Measurements from ENCODE around the gene PTPRK. TPM values are rescaled to one million over a fixed set of nuclear protein-coding genes. Genes with fewer than 3 reads are reported as not detected.

The PTPRK gene
- total and polyA plus RNA-seq, 2 of the 8 experiments (the other 6 are each of a cell fraction or from before 2014, with no cell fraction given), result 11.4 to 47.3 TPM

DNA sequence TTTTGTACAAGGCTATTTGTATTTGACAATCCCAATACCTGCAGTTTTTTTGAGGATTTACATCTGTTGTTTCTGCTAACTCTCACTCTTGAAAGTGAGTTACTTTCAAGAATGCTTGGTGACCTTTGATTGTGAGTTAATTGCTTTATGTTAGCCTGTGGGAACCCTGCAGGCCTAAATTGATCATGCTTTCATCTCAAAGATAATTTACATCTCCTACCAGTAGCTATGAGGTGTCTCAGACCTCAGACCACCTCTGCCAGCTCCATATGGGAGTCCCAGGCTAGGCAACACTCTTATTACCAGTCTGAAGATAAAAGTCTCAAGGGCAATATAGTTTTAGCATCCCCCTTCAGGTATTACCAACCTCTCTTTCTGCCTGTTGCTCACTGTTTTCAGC, 503.1 kb downstream of the PTPRK start:
- no peak overlapping the region for H3K9ac ChIP-seq (replicated peaks in 1 of 4; ENCODE audit: extremely low read depth in 1 of 4, low read depth in 3 of 4, low read length in 3 of 4)
- H4K91ac ChIP-seq (replicated peaks; ENCODE audit: insufficient read length, low read length), result no peak overlapping the region
- CTCF ChIA-PET (ENCODE audit: partially characterized antibody), result interaction anchor here (1.2 kb wide), 1 partner anchor 15 kb away, joined by 4 read pairs; no protein-coding TSS in a partner anchor
- H3K27ac ChIP-seq (ENCODE audit: low read depth, low read length), result no peak overlapping the region
- H3K79me1 ChIP-seq (ENCODE audit: low read depth, low read length), result no peaks in the 10 kb centered on the region
- H3K18ac ChIP-seq (ENCODE audit: extremely low read depth, low read length), result no peak overlapping the region
- H4K5ac ChIP-seq (ENCODE audit: insufficient read length, low read depth, low read length), result no peak overlapping the region
- no peak for FAIRE-seq
- no peaks in the 10 kb centered on the region for H3K36me3 ChIP-seq (ENCODE audit: control insufficient read depth in 2 of 4, insufficient read depth in 4 of 4, low read length in 3 of 4)
- no peak overlapping the region for H3K14ac ChIP-seq (ENCODE audit: insufficient read length)
- no peaks in the 10 kb centered on the region for H4K20me1 ChIP-seq (replicated peaks in 1 of 2; ENCODE audit: control insufficient read depth in 1 of 2, insufficient read depth in 2 of 2, low read length in 2 of 2)
- no peak overlapping the region for H2BK12ac ChIP-seq (ENCODE audit: low read depth, low read length)
- H3K27me3 ChIP-seq (replicated peaks in 1 of 4; ENCODE audit: control insufficient read depth in 3 of 4, extremely low read depth in 1 of 4, insufficient read depth in 3 of 4, low read length in 3 of 4), result no peaks in the 10 kb centered on the region
- no peak overlapping the region for H2BK15ac ChIP-seq (ENCODE audit: low read length)
- no peak for DNase-seq (ENCODE audit: low read depth in 1 of 2, low spot score in 2 of 2)
- no peak overlapping the region for H2BK120ac ChIP-seq (replicated peaks; ENCODE audit: low read depth, low read length)
- no peak overlapping the region for H4K8ac ChIP-seq (ENCODE audit: extremely low read depth, insufficient read depth, low read length)
- H2AK5ac ChIP-seq (ENCODE audit: low read depth, low read length), result no peak overlapping the region
- H2BK5ac ChIP-seq (ENCODE audit: low read depth, low read length), result no peak overlapping the region
- no peak overlapping the region for H2AFZ ChIP-seq (ENCODE audit: low read length)
- peaks cover 0 to 3% (median 0%) of the 10 kb centered on the region in 4 experiments; a peak in 3 of 7 replicates for H3K4me1 ChIP-seq (replicated peaks in 1 of 4; ENCODE audit: control insufficient read depth in 3 of 4, insufficient read depth in 4 of 4, low read length in 3 of 4)
- H3K23ac ChIP-seq (ENCODE audit: insufficient read length), result no peak overlapping the region
- no peak overlapping the region for H3K56ac ChIP-seq (replicated peaks; ENCODE audit: insufficient read length, low read depth, low read length)
- H3K4me3 ChIP-seq (ENCODE audit: extremely low read depth in 1 of 4, insufficient read depth in 2 of 4, low read depth in 3 of 4, low read length in 4 of 4), result no peak overlapping the region
- H2BK20ac ChIP-seq (ENCODE audit: low read length), result no peak overlapping the region
- H3K4me2 ChIP-seq (ENCODE audit: insufficient read depth in 1 of 2, low read depth in 2 of 2, low read length in 2 of 2), result no peak overlapping the region
- no peaks in the 10 kb centered on the region for H3K23me2 ChIP-seq (ENCODE audit: low read depth, low read length)
- H3K9me3 ChIP-seq (ENCODE audit: insufficient read depth in 2 of 2, low read depth in 1 of 2, low read length in 1 of 2), result no peaks in the 10 kb centered on the region
- H3K79me2 ChIP-seq (ENCODE audit: control insufficient read depth in 1 of 2, insufficient read depth in 2 of 2, low read length in 2 of 2), result no peaks in the 10 kb centered on the region
- POLR2A ChIA-PET (ENCODE audit: partially characterized antibody), result no interaction called here
- no peak overlapping the region for H3K4ac ChIP-seq (replicated peaks; ENCODE audit: insufficient read length, low read depth, low read length)
- TF ChIP-seq GTF2F1 (IDR thresholded peaks at IDR 0.05; ENCODE audit: borderline replicate concordance, low read depth, low read length) (no peak), POLR2A (IDR thresholded peaks at IDR 0.05; ENCODE audit: control extremely low read depth in 1 of 2, low read depth in 2 of 2, low read length in 2 of 2) (no peak), POLR2AphosphoS5 (IDR thresholded peaks at IDR 0.05; ENCODE audit: low read depth, low read length) (no peak), SIRT6 (IDR thresholded peaks at IDR 0.05; ENCODE audit: low read length) (no peak), RBBP5 (IDR thresholded peaks at IDR 0.05; ENCODE audit: borderline replicate concordance, low read depth, low read length) (no peak), HDAC2 (IDR thresholded peaks at IDR 0.05; ENCODE audit: borderline replicate concordance in 1 of 2, low read depth in 2 of 2, low read length in 2 of 2) (no peak), KDM5A (IDR thresholded peaks at IDR 0.05; ENCODE audit: low read length) (no peak), TEAD4 (IDR thresholded peaks at IDR 0.05; ENCODE audit: low read depth, low read length) (no peak), NRF1 (IDR thresholded peaks at IDR 0.05; ENCODE audit: low read depth, low read length) (no peak), CEBPB (IDR thresholded peaks at IDR 0.05; ENCODE audit: low read depth, low read length) (no peak), CBX8 (IDR thresholded peaks at IDR 0.05; ENCODE audit: borderline replicate concordance, low read depth, low read length) (no peak), JUN (IDR thresholded peaks at IDR 0.05; ENCODE audit: low read depth, low read length) (no peak), RAD21 (IDR thresholded peaks at IDR 0.05 in 1 of 2, conservative IDR thresholded peaks at IDR 0.05 in 1 of 2; ENCODE audit: low read depth in 2 of 2, low read length in 2 of 2) (no peak)
- TF ChIP-seq, protein P1, sequence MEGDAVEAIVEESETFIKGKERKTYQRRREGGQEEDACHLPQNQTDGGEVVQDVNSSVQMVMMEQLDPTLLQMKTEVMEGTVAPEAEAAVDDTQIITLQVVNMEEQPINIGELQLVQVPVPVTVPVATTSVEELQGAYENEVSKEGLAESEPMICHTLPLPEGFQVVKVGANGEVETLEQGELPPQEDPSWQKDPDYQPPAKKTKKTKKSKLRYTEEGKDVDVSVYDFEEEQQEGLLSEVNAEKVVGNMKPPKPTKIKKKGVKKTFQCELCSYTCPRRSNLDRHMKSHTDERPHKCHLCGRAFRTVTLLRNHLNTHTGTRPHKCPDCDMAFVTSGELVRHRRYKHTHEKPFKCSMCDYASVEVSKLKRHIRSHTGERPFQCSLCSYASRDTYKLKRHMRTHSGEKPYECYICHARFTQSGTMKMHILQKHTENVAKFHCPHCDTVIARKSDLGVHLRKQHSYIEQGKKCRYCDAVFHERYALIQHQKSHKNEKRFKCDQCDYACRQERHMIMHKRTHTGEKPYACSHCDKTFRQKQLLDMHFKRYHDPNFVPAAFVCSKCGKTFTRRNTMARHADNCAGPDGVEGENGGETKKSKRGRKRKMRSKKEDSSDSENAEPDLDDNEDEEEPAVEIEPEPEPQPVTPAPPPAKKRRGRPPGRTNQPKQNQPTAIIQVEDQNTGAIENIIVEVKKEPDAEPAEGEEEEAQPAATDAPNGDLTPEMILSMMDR (IDR thresholded peaks at IDR 0.05; ENCODE audit: control extremely low read depth in 1 of 3, insufficient read depth in 1 of 3, low read depth in 1 of 3, low read length in 3 of 3), result no peak
